NCI-H510A treated with DMSO at 0.1 percent for 48 hours (cell line): ENCODE data around the gene MARCHF3.
"Not testable (repeated sequence)": the region's sequence is repeated elsewhere in the genome, so short reads cannot be mapped to it uniquely, and the experiment has no call there.

Experiments
- DNase-seq: peaks from one replicate; lab custom pipeline; 2025; lab: John Stamatoyannopoulos, UW

The MARCHF3 gene

DNA sequence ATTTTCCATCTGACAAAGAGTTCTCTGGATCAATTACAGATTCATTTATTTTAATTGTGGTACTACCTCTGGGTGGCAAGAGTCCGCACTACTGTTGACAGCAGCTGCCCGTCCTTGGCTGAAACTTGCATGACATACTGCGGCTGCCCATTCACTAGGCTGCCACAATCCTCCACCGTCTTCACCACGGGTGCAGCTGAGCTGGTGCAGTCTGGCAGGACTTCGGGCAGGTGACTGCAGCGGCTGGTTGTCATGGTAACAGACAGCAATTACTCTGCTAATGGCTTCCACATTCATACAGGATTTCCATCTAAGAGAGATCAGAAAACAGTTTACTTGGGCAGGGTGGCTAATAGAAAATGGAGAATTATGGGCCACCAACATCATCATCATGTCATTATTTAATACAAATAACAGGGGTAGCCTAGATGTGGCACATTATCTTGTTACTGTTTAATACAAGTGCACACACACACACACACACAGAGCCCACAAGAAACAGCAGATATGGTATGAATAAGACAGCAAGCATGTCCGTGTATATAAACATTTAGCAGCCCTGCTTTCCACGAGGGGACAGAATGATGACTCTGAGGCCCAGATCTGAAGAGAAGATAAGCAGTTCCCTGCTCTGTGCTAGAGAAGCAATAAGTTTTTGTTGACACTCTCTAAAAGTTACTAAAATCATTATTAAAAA lies 112.3 kb downstream of the MARCHF3 start:
- DNase-seq: peak; percentile 30

DNA sequence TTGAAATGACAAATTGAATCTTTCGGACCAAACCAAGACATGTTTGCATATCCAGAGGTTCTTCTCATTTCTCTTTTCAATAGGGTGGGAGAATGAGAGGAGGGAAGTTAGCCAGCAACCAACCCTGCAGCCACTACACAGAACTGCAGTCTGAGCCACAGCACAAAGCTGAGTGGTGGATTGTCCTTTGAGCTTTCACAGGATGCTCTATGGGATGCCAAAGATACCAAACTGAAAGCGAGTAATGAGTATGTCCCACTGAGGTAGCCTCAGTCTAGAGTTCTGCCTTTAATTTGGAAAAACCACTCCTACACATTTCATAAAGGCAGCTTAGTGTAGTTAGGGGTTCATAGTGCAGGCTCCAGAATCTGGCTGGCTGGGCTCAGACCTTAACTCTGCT lies 114.9 kb downstream of the MARCHF3 start:
- DNase-seq: no peak

DNA sequence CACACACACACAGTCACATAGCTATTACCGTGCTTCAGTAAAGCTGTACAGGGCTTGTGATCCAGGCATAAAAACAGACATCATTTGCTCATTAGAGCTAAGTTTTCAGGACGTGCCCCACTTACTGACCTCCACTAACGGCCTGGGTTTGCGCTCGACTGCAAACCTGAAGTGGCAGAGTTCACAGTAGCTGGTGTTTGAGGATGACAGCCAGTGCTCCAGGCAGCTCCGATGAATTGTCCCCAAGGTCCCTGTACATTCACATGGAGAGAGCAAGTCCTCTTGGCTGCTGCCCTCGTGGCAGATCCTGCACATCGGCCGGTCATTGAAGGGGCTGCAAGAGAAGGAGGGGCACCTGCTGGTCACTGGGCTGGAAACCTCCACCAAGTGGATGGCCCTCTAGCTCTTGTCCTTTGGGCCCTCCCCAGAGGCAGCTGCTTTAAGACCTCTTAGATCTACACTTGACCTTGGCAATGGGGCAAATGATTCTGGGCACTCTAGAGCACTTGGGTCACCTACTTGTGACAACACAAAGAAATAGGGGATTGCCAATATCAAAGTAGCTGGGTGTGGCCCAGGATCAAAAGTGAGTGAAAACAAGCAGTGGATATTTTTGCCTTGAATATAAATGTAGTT lies 115.4 kb downstream of the MARCHF3 start:
- no peak for DNase-seq

DNA sequence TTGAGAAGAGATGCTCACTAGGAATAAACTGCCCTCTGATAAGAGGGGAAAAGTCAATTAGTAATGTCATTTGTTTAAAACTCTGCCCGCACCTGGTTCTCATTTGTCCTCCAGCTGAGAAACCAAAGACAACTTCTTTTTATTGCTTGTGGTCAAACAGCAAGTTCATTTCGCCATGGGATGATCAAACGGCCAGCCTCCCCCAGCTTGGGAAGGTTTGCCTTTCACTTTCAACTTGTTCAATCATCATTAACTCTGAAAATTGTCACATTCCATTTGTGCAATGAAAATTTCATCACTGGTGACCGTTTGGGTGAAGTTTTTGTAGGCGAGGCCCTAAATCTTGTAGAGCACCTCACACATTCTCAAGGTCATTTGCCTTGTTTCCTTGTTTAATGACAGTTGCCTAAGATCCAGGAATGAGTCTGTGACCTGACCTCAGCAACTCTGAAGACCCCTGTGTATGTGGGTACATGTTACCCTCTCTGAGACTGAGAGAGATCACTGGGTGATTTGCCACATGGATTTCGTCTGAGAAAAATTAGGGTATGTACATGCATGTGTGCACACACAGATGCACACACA lies 117.7 kb downstream of the MARCHF3 start:
- DNase-seq: no peak

DNA sequence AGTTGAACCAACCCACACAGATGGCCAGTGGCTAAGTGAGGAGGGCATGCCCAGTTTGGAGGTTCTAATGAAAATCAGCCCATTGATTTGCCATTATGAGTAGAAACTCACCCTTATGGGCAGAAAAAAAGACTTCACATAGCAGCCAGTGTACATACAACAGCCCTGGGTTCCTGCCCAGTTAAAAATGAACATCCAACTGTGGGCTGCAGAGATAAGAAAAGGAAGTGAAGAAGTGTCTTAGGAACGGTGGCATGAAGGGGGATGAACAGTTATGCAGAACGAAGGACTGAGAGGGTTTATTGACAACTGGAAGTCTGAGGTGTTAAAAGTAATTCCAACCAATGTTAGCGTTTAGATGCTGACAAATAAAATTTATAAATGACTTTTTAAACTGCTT lies 118.4 kb downstream of the MARCHF3 start:
- no peak for DNase-seq

DNA sequence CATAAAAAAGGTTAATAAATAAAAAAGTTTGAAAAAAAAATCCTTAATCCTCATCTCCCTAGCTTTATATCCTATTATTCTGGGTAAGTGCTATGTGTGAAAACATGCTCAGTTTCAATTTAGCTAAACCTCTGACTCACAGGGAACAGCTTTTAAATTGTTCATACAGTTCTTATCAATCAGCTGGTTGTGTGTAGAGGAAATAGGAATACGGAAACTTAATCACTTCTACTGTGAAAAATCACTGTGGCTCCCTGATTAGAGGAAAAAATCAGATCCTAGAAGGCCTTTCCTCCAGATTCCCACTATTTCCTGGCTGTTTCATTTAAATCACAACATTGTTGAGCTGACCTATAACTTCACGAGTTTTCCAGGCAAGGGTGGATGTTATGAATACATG lies 120.5 kb downstream of the MARCHF3 start:
- DNase-seq: no peak

DNA sequence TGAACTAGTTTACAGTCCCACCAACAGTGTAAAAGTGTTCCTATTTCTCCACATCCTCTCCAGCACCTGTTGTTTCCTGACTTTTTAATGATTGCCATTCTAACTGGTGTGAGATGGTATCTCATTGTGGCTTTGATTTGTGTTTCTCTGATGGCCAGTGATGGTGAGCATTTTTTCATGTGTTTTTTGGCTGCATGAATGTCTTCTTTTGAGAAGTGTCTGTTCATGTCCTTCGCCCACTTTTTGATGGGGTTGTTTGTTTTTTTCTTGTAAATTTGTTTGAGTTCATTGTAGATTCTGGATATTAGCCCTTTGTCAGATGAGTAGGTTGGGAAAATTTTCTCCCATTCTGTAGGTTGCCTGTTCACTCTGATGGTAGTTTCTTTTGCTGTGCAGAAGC lies 126.0 kb downstream of the MARCHF3 start:
- DNase-seq: not testable (repeated sequence)

DNA sequence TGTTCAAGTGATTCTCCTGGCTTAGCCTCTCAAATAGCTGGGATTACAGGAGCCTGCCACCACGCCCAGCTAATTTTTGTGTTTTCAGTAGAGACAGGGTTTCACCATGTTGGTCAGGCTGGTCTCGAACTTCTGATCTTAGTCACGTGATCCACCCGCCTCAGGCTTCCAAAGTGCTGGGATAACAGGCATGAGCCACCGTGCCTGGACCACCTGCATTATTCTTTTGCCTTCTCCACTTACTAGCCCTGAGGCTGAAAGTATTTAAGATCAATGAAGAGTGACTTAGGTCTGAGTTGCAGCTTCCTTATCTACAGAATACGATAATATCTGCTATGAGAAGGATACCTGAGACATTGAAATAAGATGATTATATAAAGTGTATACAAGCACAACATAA lies 129.6 kb downstream of the MARCHF3 start:
- DNase-seq: no peak

DNA sequence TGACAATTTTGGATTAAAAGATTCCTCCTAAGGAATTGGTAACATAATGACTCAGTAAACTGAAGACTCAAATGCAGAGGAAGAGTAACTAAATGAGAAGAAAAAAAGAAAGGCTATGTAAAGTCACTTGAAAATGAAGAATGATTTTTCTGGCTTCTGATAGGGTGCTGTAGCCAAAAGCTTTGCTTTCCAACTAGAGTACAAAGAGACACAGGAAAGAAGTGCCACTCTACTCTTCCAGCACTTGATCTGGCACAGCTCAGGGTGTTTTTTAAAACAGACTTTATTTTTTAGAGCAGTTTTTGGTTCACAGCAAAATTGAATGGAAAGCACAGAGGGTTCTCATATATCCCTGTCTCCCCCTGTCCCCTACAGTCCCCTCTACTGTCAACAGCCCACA lies 130.9 kb downstream of the MARCHF3 start:
- no peak for DNase-seq

DNA sequence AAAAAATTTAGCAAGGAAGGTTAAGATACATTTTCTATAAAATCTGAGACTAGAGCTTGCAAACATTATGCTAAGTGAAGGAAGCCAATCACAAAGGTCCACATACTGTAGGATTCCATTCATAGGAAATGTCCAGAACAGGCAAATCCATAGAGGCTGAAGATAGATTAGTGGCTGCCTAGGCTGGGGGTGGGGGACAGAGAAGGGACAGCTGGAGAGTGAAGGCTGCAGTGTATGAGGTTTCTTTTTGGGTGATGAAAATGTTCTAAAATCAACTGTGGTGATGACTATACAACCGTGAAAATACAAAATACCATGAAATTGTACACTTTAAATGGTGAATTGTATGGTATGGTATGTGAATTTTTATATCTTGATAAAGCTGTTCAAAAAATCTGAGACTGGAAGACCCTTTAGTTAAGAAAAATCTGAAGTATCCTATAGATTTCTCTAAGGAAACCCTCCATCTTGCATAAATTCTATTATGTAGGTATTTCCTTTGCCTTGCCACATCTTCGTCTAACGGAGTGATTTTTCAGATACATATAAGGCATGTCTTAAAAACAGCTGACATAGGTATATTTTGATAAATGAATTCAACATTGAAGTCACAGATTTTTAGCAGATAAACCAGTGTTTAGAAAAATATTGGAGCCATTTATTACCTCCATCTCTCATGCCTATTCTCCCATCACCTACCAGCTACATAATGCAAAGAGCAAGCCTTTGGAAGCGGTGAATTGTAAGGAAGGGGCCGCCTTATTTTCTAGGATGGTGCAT lies 132.3 kb downstream of the MARCHF3 start:
- no peak for DNase-seq

DNA sequence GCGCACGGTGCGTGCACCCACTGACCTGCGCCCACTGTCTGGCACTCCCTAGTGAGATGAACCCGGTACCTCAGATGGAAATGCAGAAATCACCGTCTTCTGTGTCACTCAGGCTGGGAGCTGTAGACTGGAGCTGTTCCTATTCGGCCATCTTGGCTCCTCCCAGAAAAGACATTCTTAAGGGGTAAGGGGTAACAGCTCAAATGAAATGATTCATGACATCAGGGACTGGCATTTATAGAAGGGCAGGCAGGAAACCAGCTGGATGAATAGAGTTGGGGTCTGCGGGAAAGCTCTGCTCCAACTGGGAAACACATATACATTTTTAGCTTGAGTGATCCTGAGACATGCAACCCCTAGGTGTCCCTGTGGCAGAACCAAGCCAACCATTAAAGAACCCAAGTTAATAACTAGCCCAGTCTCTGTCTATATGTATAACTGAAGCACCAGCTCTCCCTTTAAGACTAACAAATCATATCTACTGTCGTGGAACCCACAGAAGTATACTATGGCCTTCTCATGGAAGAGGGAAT lies 134.1 kb downstream of the MARCHF3 start:
- DNase-seq: no peak

DNA sequence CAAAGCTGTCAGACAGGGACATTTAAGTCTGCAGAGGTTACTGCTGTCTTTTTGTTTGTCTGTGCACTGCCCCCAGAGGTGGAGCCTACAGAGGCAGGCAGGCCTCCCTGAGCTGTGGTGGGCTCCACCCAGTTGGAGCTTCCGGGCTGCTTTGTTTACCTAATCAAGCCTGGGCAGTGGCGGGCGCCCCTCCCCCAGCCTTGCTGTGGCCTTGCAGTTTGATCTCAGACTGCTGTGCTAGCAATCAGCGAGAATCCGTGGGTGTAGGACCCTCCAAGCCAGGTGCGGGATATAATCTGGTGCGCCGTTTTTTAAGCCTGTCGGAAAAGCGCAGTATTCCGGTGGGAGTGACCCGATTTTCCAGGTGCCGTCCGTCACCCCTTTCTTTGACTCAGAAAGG lies 134.6 kb downstream of the MARCHF3 start:
- not testable (repeated sequence) for DNase-seq

DNA sequence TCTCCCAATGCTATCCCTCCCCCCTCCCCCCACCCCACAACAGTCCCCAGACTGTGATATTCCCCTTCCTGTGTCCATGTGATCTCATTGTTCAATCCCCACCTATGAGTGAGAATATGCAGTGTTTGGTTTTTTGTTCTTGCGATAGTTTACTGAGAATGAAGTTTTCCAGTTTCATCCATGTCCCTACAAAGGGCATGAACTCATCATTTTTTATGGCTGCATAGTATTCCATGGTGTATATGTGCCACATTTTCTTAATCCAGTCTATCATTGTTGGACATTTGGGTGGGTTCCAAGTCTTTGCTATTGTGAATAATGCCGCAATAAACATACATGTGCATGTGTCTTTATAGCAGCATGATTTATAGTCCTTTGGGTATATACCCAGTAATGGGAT lies 139.9 kb downstream of the MARCHF3 start:
- not testable (repeated sequence) for DNase-seq

DNA sequence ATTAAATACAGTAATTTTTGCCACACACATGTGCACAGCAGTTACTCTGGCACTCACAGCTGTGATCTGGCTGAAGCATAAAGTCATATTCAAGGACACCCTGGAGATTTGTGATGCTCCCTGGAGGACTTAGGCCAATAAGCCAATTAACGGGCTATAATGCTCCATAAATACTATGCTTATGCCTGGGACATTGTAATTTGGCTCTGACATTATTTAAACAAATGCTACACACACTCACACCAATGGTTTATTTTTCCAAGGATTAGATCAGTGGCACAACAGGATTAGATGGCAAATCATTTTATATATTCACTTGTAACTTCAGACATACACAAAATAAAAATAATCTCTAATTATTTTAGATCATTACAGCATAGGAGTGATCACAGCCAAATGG lies 142.2 kb downstream of the MARCHF3 start:
- DNase-seq: no peak

DNA sequence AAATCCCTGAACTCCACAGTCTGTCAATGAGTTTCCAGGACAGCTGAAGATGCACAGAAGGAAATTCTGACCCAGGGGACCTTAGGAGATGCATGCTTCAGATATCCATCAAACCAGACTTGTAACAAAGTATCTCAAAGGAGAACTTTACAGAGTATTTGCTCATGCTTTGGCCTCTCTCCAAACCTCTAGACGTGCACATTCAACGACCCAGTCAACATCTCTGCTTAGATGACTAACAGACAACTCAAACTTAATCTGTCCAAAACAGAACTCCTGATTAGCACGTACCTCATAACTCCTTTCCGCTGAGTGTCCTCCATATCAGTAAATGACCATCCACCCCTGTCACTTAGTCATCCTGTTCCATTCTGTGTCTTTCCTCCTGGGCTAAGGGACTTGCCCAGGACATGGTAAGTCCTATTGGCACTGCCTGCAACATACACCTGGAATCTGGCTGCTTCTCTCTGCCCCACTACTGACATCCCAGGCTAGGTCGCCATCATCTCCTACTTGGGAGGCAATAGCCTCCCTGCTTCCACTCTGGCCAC lies 146.0 kb downstream of the MARCHF3 start:
- no peak for DNase-seq

DNA sequence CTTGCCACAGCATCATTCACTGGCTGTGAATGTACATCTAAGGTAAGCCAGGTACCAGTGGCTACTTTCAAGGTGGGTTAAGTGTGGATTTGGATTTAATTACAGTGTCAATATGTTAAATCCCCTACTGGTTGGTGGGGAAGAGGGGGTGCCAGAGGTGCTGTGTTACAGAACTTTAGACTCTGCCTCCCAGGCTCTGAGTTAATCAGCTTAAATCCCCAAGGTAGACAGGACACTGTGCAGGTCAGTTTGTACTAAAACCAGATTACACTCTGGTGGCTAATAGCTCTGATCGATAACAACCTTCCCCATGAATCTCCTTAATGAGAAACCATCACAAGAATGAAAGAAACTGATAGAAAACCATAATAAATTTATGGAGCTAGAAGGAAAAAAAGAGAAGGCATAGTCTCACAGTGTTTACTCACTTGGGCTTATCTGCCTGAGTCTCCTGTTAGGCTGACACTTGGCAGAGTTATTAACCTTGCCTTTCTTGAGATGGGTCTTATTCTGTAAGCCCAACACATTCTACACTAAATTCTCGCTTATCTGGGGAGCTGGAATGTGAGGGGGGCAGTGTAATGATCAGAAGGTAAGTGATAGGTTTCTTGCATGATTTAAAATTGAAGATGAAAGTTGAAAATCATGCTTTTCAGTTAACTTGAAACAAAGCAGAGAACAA lies 146.7 kb downstream of the MARCHF3 start:
- no peak for DNase-seq

DNA sequence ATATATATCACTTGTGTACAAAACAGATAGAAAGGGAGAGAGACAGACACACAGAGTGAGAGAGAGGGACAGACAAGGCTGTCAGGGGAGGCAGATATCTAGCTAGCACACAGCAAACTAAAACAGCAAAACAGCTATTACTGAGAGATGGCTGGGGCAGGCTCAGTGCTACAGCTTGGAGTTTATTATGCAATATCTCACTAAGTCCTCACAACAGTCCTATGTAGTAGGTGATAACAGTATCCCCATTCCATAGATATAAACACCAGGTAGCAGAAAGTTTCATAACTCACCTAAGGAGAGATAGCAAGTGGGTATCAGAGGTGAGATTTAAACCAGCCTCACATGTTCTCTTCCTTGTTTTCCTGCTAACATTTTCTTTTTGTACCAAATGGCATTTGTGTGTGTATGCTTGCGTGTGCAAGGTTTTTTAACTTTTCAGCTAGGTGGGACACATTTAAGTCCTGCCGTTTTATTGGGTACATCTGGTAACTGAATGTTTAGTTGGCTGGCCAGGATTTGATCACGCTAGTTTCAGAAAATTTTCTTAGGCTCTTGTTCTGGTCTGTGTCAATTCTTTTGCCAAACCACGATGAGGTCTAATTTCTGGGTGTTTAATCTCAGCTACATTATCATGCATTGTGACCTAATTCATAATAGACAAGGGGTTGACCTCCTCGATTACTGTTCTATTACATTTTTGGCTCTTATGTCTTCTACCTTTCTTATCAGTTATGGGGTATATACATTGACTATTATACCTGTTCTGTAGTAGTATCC lies 148.3 kb downstream of the MARCHF3 start:
- DNase-seq: no peak

DNA sequence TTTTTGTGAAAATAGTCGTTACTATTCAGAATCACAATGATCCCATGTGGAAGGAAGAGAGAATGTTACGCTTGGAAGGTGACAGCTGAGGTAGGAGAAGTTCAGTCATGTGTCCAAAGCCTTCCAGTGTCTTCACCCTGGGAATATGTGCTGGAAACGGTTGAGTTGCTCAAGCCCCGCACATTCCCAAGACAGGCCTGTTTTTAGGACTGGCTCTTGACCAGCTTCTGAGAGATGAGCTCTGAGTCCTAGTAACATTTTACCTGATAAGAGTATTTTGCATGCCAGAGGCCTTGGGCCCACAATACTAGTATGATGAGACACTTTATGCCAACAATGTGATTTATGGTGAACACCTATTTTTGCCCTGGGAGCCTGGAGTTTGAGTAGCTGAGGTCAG lies 151.7 kb downstream of the MARCHF3 start:
- DNase-seq: no peak

DNA sequence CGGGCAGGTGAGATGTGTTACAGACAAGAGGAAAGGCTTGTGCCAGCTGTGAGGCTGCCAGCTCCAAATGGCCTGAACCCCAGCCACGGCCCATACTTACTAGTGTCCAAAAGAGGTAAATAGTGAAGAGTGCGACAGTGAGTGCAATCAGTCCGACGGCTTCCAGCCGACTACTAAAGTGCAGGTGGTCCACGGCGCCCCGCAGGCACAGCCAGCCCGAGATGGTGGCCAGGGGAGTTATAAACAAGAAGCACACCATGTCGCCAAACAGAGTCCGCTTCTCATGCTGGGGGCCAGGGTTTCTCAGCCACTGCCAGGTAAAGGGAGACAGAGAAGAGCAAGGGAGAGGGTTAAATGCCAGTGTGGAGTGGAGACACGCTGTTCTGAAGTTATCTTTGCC lies 152.3 kb downstream of the MARCHF3 start:
- no peak for DNase-seq

DNA sequence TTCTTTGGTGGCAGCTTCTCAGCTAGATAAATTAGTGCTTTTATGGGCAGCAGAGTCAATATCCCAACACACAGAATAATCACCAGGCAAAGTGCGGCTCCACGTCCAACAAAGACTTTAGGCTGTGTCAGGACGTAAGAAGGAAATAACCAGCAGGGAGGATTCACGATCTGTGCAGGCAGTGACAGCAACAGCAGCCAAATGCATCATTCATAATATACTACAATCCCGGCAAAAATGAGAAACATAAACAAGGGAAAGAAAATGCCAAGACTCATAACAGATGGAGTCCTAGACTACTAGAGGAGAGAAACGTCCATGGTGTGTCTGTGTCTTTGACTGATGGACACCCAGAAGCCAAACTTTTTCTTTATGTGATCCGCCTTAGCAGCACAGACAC lies 152.8 kb downstream of the MARCHF3 start:
- no peak for DNase-seq

DNA sequence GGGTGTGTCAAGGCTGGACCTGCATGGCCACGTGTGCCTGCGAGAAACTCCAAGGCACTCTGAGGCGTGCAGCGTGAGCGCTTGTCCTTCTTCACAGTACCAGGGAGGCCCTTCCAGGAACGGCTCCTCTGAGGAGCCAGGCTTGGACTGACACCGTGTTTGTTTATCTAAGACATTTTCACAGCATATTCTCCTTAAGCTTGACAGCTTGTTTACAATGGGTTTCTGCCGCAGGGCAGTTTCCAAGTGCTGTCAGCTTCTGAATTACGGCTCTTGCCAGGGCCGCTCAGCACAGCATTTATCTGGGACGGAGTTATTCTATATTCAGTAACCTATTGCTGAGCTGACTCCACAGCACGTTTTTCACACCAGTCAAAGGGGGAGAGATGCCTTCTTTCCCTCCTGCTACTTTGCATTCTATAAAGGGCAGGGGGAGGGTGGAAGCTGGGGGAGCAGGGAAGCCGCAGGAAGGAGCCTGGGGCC lies 155.0 kb downstream of the MARCHF3 start:
- no peak for DNase-seq
